SK-N-MC (cell line): ENCODE results near the gene LRRTM4.

Experiments used
- DNase-seq: peaks from one replicate; pipeline ENCODE4 v3.0.0-alpha.2; 2011; ENCODE audit warnings: low read depth, low spot score
- H3K27ac ChIP-seq: fragments of 200-600 bp; sonication (generic); 2 replicates; pipeline ENCODE4 v1.5.1; 2016; ENCODE audit warnings: mixed run types
- H3K36me3 ChIP-seq: fragments of 200-600 bp; sonication (generic); 2 replicates; pipeline ENCODE4 v1.6.1; 2017; ENCODE audit warnings: antibody characterized with exemption, low read length, mixed read lengths; ENCODE audit not compliant: insufficient read depth
- H3K4me3 ChIP-seq: fragments of 200-600 bp; sonication (generic); 2 replicates; pipeline ENCODE4 v1.5.1; 2016
- H3K9ac ChIP-seq: fragments of 200-600 bp; sonication (generic); 2 replicates; pipeline ENCODE4 v1.8.0; 2017; ENCODE audit warnings: mixed run types, mixed read lengths; ENCODE audit not compliant: insufficient read length
- H3K9me3 ChIP-seq: fragments of 200-600 bp; sonication (generic); 2 replicates; pipeline ENCODE4 v1.6.1; 2017; ENCODE audit warnings: low read depth, mild to moderate bottlenecking, antibody characterized with exemption, low read length, moderate library complexity, mixed read lengths
- EZH2 ChIP-seq: fragments of 200-600 bp; sonication (generic); IDR thresholded peaks from one replicate; pipeline ENCODE4 v1.6.1; 2017; ENCODE audit warnings: antibody characterized with exemption
- FOXP2 ChIP-seq: optimal IDR thresholded peaks from 2 replicates; pipeline ENCODE3; 2011; ENCODE audit warnings: mild to moderate bottlenecking, moderate library complexity; ENCODE audit not compliant: insufficient read depth; ENCODE audit errors: extremely low read length, control extremely low read depth
- POLR2AphosphoS5 ChIP-seq: IDR thresholded peaks from 2 replicates; pipeline ENCODE4 v1.6.1; 2012; ENCODE audit warnings: mild to moderate bottlenecking, low read depth, low read length, borderline replicate concordance

Gene LRRTM4

DNA sequence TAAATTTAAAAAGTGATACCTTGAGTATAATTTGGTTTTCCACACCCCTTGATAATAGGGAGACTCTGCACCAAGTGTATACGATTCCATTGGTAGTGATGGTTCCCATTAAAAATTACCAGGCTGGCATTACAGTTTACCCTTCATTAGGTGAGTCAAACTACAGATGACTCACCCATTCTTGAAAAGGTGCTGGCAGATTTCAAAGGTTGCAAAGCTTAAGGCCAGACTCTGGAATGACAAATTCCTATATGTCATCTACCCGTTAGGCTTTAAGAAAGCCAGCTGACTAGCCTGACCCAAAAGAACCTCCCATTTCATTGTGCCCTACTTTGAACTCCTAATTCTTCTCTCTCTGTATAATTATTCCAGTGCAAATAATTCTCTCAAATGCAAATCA lies 124.4 kb downstream of the LRRTM4 start:
- Histone ChIP-seq H3K27ac (no peak overlapping the region), H3K36me3 (no peaks in the 10 kb centered on the region), H3K9ac (no peak overlapping the region), H3K4me3 (no peak overlapping the region), H3K9me3 (no peaks in the 10 kb centered on the region)
- TF ChIP-seq POLR2AphosphoS5 (no peak), EZH2 (no peak), FOXP2 (no peak)
- DNase-seq = no peak

GRCh38 chr2:77395011-77395410 lies 127.2 kb downstream of the LRRTM4 start:
- H3K27ac ChIP-seq = no peak overlapping the region
- no peak for DNase-seq
- no peaks in the 10 kb centered on the region for H3K9me3 ChIP-seq
- TF ChIP-seq POLR2AphosphoS5 = no peak
- no peak for TF ChIP-seq FOXP2
- no peak for TF ChIP-seq EZH2
- no peak overlapping the region for H3K4me3 ChIP-seq
- H3K36me3 ChIP-seq = no peaks in the 10 kb centered on the region
- no peak overlapping the region for H3K9ac ChIP-seq

DNA sequence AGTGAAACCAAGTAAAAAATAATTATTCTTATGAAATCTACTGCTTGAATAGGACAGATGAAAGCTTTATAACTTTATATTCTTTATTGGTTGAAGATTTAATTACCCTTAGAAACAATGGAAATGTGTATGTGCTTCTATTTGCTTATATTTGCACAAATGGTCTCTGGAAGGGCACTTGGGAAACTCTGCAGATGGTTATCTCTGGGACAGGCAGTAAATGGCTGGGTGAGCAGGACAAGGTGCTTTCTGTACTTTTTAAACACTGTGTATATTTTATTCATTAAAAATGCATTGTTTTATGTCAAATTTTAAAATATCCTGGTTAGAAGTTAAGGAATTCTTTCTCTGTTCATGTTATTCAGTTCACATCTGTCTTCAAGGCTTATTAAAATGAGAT lies 131.1 kb downstream of the LRRTM4 start:
- Histone ChIP-seq H3K27ac (no peak overlapping the region), H3K36me3 (no peaks in the 10 kb centered on the region), H3K9ac (no peak overlapping the region), H3K9me3 (no peaks in the 10 kb centered on the region), H3K4me3 (no peak overlapping the region)
- TF ChIP-seq POLR2AphosphoS5 = no peak
- TF ChIP-seq EZH2 = no peak
- TF ChIP-seq FOXP2 = no peak
- DNase-seq = no peak

DNA sequence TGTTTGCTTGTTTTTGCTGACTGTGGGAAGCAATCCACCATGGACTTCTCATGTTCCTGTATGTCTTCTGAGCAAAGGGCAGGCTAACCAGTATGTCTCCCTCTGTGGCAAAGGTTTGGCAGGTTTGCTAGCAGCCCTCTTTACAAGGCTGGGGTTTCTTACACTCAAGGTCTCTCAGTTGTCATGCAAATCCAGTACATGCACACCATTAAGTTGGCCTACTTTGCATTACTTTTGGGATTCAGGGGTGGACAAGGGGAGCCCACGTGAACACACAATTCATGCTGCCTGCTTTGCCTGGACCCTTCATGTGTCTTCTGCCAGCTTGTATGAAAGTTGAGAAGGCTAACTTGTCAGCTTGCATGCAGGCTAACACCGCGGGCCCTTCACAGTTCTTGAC lies 134.9 kb downstream of the LRRTM4 start:
- Histone ChIP-seq H3K27ac (no peak overlapping the region), H3K4me3 (no peak overlapping the region)
- no peak for DNase-seq

GRCh38 chr2:77372636-77373035 lies 149.5 kb downstream of the LRRTM4 start:
- H3K9me3 ChIP-seq = no peaks in the 10 kb centered on the region
- no peaks in the 10 kb centered on the region for H3K36me3 ChIP-seq
- TF ChIP-seq POLR2AphosphoS5 = no peak
- TF ChIP-seq FOXP2 = no peak
- no peak for TF ChIP-seq EZH2
- DNase-seq = no peak
- H3K27ac ChIP-seq = no peak overlapping the region
- no peak overlapping the region for H3K9ac ChIP-seq
- H3K4me3 ChIP-seq = no peak overlapping the region

More for the DNA sequence above, 134.9 kb downstream of the LRRTM4 start:
- H3K9me3 ChIP-seq = no peaks in the 10 kb centered on the region
- TF ChIP-seq FOXP2 (no peak), POLR2AphosphoS5 (no peak), EZH2 (no peak)
- H3K9ac ChIP-seq = no peak overlapping the region
- H3K36me3 ChIP-seq = no peaks in the 10 kb centered on the region

DNA sequence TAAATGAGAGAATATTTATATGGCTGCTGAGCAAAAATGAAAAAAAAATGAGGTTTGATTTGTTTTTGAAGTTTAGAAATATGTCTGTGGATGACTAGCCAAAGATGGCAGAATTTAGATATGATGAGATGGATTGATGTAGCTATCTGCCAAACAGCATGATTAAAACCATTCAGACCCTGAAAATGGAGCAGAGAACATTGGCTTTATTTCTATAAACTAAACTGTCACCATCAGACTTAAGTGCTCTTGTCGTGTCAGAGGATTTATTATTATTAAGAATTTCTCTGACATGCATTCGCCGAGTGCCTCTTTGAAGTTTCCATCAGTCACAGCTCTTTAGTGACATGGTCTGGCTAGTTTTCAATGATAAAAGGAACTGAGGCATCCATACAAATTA lies 151.7 kb downstream of the LRRTM4 start:
- TF ChIP-seq POLR2AphosphoS5 = no peak
- no peak for TF ChIP-seq EZH2
- no peak for TF ChIP-seq FOXP2
- Histone ChIP-seq H3K9me3 (no peaks in the 10 kb centered on the region), H3K4me3 (no peak overlapping the region), H3K27ac (no peak overlapping the region), H3K9ac (no peak overlapping the region), H3K36me3 (no peaks in the 10 kb centered on the region)
- DNase-seq = no peak

DNA sequence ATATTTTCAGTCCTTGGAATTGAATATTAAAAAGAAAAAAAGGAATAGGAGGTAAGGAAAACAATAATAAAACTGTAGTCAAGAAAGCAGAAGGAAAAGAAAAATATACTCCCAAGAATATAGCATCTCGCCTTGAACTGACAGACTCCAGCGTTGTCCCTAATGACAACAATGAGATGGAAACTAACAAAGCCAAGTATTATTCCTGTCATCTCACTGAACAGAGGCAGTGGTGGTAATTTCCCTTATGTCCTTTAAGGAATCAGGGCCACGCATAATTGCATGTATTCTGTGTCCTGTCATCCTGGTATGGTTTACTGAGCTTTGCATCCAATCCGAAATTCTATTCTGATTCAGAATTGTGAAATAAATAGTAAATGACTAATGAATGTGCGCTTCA lies 158.9 kb downstream of the LRRTM4 start:
- H3K9ac ChIP-seq = no peak overlapping the region
- H3K9me3 ChIP-seq = no peaks in the 10 kb centered on the region
- no peaks in the 10 kb centered on the region for H3K36me3 ChIP-seq
- no peak for TF ChIP-seq EZH2
- TF ChIP-seq POLR2AphosphoS5 = no peak
- no peak for TF ChIP-seq FOXP2
- H3K4me3 ChIP-seq = no peak overlapping the region
- H3K27ac ChIP-seq = no peak overlapping the region
- no peak for DNase-seq

DNA sequence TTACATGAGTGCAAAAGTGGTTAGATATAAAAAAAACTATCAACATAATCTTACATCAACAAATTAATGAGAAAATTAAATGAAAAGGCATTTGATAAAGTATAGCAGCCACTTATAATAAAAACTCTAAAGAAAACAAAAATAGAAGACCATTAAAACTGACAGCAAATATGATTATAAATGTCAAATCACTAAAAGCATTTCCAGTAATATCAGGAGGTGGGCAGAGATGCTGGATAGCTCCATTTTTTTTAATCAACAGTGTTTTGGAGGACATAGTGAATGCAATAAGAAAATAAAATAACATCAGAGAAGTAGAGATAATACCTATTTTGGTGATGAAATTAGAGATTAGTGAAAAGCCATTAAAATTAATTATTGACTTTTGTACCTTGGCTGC lies 173.4 kb downstream of the LRRTM4 start:
- H3K9me3 ChIP-seq = no peaks in the 10 kb centered on the region
- H3K4me3 ChIP-seq = no peak overlapping the region
- no peaks in the 10 kb centered on the region for H3K36me3 ChIP-seq
- no peak for DNase-seq
- no peak overlapping the region for H3K9ac ChIP-seq
- H3K27ac ChIP-seq = no peak overlapping the region
- TF ChIP-seq FOXP2 (no peak), POLR2AphosphoS5 (no peak), EZH2 (no peak)

- Histone ChIP-seq H3K27ac (no peak overlapping the region), H3K4me3 (no peak overlapping the region), H3K36me3 (no peaks in the 10 kb centered on the region), H3K9me3 (no peaks in the 10 kb centered on the region), H3K9ac (no peak overlapping the region)
- no peak for DNase-seq
- TF ChIP-seq FOXP2 (no peak), EZH2 (no peak), POLR2AphosphoS5 (no peak)
Observed at GRCh38 chr2:77336013-77336412, 186.2 kb downstream of the LRRTM4 start.
